GM18517 (cell line): ENCODE data around the gene AMPD2.

ENCODE experiments used
- ATAC-seq: cut with Tn5 transposase; IDR thresholded peaks from one replicate; pipeline ENCODE4 v1.9.1; 2021; ENCODE audit warnings: mild to moderate bottlenecking, moderate library complexity; ENCODE audit not compliant: unreplicated experiment

Gene AMPD2

DNA sequence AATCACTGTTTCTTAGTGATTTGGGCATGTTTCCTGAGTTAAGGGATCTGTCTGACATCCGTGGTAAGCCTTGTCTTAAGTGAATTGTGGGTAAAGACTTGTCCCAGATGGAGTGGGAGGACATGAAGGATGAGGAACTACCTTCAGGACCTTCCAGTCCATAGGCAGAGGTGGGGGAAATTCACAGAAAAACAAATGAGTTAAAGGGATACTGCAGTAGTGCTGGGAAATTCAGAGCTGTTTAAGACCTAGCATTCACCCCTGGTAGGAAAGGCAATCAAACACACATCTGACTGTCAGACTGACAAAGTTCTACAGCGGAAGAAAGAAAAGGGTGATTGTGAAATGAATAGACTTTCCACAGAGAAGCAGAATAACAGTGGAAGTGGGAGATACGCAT is 3.2 kb upstream of the AMPD2 start:
- ATAC-seq, result no peak

DNA sequence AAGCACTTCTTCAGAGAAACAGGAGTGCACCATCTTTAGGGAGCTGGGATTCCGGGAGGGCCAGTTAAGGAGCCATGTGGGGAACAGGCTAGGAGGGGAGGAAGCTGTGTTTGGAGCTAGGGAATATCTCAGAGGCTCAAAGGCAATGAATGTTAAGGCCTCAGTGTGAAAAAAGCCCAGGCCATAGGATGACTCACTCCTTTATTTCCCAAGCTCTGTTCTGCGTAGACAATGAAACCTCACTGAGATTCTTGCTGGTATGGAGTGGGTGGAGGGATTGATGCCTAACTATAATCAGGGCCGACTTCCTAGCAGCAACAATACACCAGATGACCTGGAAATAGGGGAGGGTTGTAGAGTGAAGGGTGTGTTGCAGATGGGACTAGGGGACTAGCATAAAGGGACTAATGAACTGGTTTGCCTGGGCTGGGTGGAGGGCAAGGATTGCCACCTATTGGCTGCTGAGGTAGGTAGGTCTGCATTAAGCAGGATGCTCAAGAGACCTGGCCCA is 2.3 kb upstream of the AMPD2 start:
- ATAC-seq, result no peak

DNA sequence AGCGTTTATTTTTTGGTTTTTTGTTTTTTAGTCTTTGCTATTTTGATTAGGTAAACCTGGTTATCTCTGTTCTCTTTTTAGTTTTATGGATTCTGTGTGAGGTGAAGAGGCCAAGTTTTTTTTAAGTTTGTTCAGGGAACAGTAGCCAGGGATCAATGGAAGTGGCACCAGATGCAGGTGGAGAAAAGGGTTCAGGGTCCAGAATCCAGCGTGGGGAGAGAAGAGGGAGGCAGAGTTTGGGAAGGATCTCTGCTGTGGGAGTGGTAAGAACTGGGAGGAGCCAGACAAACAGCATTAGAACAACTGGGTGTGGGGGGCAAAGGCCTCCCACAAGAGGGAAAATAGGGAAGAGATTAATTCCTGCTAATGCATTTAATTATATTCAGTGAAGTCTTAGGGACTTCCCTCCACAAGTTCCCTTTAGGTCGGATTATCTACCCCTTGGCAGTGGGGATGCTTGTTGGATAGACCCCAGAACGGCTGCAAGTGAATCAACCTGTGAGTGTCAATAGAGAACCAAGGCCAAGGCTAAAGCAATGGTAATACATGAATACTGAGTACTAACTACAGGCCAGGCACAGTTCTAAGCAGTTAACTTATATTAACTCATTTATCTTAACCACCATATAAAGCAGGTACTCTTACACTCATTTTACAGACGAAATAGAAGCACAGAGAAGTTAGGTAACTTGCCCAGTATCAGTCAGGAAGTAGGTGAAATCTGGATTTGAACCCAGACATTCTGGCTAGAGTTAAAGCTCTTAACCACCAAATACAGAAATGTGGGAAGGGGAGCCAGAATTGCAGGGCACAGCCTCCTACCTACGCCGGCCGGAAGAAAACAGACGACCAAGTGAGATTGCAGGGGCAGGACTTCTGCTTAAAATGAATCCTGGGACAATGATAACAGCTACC is 719 bp upstream of the AMPD2 start:
- ATAC-seq, result no peak

DNA sequence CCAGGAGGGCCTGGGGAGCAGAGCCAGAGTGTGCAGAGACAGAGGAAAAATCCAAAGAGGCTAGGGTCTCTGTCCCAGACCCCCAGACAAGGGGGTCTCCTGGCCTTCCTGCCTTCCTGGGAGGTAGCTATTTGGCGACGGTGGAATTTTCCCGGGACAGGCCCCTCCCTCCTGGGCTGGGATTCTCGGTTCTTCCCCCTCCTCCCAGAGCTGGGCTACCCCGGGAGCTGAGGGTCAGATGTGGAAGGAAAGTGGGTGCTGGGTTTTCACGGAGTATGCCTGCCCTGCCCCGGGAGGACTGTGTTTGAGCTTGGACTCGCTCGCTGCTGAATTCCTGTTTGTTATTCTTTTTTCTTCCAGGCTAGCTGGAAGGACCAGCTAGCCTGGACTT is 759 bp downstream of the AMPD2 start:
- ATAC-seq, result no peak

DNA sequence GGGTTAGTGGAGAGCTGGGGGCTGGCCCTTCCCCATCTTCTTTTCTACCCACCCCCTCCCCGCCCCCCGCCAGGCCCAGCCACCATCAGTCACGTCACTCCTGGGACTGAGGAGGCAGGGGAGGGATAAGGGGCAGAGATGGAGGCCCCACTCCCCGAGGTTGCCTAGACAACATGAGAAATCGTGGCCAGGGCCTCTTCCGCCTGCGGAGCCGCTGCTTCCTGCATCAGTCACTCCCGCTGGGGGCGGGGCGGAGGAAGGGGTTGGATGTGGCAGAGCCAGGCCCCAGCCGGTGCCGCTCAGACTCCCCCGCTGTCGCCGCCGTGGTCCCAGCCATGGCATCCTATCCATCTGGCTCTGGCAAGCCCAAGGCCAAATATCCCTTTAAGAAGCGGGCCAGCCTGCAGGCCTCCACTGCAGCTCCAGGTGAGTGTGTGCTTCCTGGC is 1.2 kb downstream of the AMPD2 start:
- peak; percentile 69 for ATAC-seq

DNA sequence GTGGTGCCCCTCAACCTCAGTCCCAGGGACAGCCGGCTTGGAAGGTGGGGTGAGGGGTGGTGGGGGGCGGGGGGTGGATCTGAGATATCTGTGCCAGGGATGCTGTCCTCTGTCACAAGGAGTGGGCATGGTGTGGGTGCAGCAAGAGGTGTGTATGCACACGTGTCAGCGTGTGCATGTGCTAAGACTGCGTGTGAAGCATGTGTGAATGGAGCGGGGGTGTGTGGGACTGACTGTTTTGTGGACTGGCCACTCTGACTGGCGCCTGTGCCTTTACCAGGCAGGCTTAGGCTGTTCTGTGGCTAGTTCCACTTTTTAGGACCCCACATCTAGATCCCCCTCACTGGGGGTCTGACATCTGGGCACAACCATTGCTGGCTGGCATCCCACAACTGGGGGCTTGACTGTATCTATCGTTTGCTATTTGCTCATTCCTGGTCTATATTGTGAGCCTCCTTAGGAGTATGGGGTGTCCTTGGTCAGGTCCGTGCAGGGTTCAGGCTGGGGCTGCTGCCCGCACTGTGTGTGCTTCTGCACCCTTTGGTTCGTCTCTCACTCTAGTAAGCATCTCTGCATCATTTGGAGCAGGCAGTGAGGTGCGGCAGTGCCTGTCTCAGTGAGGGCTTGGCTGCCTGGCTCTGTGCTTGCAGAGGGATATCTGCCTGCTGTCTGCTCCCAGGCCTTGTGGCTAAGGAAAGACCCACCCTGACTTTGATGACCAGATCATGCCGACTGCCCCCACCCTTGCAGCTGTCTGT is 1.9 kb downstream of the AMPD2 start:
- ATAC-seq, result no peak

DNA sequence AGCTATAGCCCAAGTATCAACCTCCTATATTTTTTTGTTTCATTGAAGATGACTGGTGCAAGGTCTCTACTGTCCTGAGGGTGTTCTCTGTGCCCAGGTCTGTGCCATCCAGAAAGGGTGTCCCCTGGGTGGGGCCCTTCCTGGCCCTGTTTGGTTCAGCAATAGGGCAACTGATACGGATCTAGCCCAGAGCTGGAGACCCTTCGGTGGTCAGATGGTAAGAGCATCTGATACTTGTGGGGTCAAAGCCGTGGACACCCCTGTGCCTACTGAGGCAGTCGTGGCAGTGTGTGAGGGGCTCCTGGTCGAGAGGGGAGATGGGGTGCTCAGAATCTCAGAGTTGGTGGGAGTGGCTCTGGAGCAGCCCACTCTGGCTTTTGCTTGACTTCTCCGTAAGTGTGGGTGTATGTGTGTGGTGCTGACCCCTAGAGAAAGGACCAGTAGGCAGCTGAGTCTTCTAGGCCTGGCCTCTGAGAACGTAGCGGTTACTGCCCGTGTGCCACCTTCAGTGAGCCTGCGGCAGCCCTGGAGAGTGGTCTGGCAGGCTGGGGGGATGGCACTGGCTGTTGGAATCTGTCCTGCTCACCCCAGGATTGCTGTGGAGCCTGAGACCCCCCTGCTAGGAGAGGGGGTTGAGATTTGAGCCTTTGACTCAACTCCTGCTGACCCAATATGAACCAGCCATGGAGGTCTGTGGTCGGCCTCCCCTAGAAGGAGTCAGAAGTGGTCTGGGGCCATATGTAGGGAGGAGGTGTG is 2.7 kb downstream of the AMPD2 start:
- no peak for ATAC-seq

DNA sequence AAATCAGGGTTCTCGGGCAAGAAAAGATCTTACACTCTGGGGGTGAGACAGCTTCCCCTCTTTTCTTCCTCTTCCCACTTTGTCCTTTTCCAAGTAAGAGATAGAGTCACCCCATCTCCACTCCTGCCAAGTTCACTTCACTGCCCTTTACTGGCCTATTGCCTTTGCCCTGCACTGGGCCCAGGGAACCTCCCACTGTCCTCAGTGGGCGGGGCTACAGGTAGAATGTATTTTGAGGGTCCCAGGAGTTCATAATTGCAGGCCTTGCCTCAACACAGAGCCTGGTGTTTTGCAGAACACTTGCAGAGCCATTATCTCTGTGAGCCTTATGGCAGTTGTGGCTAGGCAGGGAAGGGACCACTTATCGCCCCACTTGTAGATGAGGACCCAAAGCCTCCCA is 3.3 kb downstream of the AMPD2 start:
- ATAC-seq, result no peak

DNA sequence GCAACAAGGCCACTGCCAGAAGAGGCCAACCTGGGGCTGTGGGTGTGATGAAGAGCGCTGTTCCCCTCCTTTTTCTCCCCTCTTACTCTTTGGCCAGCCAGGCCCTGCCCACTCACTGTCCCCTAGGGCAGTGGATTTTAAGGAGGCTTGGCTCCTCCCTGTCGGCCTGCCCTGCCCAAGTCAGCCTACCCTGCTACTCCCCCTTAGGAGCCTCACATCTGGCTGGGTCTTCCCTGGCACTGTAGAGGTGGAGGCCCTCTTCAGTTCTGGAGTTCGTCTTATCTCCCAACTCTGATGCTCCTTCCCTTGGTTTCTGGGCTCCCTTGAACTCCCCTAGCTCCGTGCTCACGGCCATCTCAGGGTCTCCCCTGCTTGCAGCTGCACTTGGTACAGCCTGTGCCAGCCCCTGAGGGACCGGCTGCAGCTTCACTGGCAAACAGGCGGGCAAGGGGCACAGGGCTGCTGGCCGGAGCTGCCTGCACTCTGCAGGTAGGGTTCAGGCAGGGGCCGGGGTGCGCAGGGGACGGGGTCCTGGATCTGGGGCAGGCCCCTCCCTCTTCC is 4.0 kb downstream of the AMPD2 start:
- ATAC-seq, result no peak

DNA sequence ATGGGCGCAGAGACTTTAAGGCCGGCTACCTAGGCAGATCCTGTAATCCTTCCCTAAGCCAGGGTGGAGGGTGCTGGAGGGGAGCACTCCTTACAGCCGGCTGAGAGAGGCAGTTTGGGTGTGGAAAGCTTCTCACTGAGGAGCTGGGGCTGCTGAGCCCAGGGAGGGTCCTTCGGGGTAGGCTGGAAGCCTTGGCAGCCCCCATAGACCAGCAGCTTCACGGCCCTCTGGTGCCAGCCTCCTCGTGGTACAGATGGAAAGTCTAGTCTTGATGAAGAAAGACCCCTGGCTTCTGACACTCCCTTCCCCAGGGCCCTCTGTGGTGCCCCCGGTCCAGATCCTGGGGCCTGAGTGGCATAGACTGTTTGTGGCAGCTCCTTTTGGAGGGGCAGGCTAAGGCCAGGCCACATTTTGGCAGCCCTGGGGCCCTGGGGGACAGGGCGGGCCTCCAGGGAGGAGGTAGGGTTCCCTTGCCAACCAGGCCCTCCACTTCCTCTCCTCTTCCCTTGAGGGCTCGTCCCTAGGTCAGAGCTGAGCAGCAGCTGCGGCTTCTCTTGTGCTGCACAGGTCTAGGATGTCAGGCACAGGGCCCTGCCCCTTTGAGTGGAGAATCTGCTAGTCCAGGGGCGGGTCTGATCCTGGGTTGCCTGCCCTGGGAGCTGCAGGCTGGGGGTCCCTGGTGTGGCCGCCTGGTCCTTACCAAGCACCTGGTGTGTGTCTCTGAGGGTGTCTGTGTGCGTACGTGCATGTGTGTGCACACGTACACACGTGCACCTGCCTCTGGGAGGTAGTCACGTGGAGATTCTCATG is 4.8 kb downstream of the AMPD2 start:
- ATAC-seq, result no peak

DNA sequence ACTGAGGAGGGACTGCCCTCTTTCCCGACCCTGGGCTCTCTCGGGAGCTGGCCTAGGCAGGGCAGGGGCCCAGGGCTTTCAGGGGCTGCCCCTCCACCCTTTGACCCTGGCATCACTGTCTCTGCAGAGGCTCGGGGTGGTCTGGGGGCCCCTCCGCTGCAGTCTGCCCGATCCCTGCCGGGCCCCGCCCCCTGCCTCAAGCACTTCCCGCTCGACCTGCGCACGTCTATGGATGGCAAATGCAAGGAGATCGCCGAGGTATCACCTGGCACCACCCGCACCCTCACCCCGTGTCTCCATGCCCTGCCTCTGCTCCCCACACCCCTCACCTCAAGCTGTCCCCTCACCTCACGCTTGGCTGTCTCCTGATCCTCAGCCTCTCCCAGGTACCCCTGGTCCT is 5.5 kb downstream of the AMPD2 start:
- no peak for ATAC-seq

DNA sequence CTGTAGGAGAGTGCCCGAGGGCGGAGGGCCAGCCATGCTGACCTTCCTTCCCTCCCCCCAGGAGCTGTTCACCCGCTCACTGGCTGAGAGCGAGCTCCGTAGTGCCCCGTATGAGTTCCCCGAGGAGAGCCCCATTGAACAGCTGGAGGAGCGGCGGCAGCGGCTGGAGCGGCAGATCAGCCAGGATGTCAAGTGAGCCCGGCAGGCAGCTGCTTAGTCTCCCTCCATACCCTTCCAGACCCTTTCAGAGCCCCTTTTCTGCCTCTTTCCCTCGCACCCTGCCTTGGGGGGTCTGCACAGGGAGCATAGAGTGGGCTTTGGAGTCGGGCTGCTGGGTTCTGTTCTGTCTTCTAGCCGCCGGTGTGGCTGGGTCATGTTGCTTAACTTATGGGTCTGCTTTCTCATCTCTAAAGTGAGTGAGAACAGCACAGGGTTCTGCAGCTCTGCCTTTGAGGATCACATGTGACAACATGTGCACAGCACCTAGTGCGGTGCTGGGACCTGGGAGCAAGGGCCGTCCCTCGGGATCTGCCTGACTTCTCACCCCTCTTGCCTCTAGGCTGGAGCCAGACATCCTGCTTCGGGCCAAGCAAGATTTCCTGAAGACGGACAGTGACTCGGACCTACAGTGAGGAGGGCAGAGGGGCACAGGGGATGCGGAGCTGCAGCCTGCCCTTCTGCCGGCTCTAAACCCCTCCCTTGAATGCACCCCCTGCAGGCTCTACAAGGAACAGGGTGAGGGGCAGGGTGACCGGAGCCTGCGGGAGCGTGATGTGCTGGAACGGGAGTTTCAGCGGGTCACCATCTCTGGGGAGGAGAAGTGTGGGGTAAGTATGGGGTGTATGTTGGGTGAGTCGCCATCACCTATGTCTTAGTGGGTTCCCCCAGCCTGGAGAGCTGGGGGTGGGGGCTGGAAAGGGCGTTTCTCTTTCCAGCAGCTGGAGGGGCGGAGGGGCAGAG is 6.2 kb downstream of the AMPD2 start:
- no peak for ATAC-seq

DNA sequence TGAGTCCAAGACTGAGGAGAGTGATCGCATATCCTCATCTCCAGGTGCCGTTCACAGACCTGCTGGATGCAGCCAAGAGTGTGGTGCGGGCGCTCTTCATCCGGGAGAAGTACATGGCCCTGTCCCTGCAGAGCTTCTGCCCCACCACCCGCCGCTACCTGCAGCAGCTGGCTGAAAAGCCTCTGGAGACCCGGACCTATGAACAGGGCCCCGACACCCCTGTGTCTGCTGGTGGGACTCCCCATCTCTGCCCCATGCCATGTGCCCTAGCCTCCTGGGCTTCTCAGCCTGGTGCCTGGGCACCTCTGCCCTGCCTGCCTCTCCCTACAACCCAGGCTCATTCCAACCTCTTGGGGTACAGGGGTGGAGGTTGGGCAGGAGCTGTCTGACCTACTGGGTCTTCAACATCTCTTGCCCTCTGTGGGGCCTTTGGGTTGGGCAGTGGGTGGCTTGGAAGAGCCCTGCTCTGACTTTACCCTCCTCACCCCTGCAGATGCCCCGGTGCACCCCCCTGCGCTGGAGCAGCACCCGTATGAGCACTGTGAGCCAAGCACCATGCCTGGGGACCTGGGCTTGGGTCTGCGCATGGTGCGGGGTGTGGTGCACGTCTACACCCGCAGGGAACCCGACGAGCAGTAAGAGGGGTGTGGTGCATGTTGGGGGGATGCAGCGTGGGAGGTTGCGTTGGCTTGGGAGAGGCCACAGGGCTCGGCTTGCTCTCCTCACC is 7.2 kb downstream of the AMPD2 start:
- ATAC-seq, result no peak

DNA sequence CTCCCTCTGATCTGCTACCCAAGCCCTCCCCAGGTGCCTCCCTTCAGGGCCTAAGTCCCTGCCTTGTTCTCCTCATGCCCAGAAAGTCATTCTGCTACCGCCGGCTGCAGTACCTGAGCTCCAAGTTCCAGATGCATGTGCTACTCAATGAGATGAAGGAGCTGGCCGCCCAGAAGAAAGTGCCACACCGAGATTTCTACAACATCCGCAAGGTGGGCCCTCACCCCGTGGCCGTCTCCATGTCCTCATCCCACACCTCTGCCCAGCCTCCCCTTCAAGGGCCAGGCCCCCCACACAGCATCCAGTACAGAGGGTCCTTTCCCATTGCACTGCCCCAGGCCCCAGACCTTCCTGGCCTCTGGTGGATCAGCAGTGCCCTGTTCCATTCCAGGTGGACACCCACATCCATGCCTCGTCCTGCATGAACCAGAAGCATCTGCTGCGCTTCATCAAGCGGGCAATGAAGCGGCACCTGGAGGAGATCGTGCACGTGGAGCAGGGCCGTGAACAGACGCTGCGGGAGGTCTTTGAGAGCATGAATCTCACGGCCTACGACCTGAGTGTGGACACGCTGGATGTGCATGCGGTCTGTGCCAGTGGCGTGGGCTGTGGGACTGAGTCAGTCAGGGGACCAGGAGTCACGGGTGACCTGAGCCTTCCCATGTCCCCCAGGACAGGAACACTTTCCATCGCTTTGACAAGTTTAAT is 8.2 kb downstream of the AMPD2 start:
- ATAC-seq, result no peak

DNA sequence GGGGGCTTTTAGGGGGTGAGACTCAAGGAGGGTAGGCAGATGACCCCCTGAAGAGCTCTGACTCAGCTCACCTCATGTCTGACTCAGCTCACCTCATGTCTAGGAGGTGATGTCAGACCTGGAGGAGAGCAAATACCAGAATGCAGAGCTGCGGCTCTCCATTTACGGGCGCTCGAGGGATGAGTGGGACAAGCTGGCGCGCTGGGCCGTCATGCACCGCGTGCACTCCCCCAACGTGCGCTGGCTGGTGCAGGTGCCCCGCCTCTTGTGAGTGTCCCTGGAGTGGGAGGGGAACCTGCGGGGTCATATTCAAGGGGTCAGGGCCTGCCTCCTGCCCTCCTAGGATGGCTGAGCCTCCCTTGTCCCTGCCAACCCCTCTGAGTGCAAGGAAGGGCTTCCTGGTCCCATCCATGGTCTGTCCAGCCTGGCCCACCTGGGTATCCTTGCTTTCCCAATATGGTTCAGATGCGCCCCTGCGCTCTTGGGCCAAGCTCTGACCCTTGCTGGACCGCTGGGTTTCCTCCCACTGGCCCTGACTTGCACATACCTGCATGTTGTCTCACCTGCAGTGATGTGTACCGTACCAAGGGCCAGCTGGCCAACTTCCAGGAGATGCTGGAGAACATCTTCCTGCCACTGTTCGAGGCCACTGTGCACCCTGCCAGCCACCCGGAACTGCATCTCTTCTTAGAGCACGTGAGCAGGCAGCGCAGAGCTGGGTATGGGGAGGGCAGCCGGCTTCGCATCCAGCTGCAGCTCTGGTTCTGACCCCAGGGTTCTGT is 9.1 kb downstream of the AMPD2 start:
- no peak for ATAC-seq

DNA sequence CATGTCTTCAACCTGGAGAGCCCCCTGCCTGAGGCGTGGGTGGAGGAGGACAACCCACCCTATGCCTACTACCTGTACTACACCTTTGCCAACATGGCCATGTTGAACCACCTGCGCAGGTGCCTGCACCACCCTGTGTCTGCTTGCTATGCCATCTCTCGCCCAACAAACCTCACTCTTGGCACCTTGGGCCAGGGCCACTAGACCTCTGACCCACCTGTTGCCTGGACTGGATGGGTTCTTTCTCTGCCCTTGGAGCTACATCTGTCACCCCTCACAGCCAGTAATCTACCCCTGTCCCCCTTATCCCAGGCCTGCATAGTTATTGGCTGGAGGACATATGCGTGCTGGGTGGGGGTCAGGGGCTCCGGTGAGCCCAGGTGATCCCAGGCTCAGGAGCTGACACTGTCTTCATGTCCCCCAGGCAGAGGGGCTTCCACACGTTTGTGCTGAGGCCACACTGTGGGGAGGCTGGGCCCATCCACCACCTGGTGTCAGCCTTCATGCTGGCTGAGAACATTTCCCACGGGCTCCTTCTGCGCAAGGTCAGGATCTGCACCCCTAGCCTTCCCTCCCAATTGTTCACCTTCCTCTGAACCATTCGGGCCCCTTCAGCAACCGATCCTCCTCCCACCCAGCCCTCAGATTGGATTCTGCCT is 9.9 kb downstream of the AMPD2 start:
- ATAC-seq, result no peak
